ENCODE measurements around the gene GEN1. TPM values are rescaled to one million over a fixed set of nuclear protein-coding genes. Genes with fewer than 3 reads are reported as not detected.

GEN1 gene
- total RNA-seq, 4 donors from 2014 or later: 4.5 to 9.1 (median 5.9) TPM

DNA sequence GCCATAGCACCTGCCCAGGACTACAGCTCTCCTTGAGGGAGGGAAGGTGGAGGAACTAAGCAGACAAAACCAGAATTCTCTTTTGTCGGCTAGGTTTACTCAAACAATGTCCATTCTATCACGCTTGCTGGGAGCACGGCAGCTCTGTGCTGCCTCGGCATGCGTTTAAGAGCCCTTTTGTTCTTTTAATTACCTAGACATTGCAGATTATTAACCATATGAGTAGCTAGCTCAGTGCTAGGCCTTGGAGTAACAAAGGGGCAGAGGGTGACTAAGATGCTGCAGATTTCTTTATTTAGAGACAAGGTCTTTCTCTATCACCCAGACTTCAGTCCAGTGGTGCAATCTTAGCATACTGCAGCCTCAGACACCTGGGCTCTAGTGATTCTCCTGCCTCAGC lies 73.4 kb downstream of the GEN1 start:
- TF ChIP-seq, protein P1, sequence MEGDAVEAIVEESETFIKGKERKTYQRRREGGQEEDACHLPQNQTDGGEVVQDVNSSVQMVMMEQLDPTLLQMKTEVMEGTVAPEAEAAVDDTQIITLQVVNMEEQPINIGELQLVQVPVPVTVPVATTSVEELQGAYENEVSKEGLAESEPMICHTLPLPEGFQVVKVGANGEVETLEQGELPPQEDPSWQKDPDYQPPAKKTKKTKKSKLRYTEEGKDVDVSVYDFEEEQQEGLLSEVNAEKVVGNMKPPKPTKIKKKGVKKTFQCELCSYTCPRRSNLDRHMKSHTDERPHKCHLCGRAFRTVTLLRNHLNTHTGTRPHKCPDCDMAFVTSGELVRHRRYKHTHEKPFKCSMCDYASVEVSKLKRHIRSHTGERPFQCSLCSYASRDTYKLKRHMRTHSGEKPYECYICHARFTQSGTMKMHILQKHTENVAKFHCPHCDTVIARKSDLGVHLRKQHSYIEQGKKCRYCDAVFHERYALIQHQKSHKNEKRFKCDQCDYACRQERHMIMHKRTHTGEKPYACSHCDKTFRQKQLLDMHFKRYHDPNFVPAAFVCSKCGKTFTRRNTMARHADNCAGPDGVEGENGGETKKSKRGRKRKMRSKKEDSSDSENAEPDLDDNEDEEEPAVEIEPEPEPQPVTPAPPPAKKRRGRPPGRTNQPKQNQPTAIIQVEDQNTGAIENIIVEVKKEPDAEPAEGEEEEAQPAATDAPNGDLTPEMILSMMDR (IDR thresholded peaks at IDR 0.05; ENCODE audit: low read depth): no peak

DNA sequence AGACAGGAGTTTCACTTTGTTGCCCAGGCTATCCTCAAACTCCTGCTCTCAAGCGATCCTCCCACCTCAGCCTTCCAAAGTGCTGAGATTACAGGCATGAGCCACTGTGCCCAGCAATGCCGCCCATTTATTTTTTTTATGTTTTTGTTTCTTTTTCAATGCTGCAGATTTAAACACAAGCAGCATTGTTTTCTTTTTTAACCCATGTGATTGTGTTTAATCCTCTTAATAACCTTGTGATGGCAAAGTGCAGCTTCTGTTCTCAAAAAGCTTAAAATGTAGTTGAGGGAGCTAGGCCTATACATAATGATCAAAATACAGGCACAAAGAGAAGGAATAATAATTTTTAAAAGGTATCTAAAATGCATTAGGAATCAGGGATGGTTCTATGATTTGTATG lies 73.8 kb downstream of the GEN1 start:
- TF ChIP-seq, protein P1 (IDR thresholded peaks at IDR 0.05; ENCODE audit: low read depth): no peak

DNA sequence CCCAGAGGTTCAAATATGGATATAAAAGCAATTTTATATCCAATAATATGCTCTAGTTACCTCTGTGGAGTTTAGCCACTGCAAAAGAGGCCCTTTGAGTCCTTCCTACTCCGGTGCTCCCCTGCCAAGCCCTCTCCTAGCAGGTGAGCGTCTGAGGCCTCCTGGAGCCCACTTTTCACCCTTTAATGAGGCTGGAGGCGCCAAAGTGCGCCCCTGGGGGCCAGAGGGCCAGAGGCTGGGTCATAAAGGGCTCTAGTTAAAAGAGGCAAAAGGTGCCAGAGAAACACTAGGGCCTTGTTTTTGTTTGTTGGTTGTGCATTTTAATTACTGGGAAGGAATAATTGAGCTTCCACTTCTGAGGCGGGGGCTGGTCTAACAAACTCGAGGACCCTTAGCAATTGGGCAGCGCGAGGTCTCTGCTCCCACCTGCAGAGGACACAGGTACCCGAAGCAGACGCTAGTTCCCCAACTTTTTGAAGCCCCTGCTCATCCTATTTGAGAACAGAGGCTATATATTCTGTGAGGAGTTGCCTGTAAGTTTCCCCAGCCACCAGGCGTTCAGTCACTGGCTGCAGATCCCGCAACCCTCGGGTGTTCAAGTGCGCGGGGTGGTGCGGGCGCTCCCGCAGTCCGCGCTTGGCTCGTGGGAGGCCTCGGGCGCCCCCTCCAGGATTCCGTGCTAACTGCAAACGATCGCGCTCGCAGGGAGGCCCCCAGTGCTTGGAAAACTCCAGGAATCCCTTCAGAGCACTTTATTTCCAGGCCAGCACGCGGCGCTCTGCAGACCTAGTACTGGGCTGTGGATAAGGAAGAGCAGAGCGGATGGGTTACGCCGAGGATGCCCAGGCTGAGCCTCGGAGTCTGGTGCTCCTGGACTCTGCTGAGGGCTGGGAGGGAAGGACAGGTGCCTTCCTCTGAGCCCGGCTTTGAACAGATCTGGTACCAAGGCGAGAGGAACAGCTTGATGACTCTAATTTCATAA lies 76.4 kb downstream of the GEN1 start:
- TF ChIP-seq, protein P1 (IDR thresholded peaks at IDR 0.05; ENCODE audit: low read depth): no peak

DNA sequence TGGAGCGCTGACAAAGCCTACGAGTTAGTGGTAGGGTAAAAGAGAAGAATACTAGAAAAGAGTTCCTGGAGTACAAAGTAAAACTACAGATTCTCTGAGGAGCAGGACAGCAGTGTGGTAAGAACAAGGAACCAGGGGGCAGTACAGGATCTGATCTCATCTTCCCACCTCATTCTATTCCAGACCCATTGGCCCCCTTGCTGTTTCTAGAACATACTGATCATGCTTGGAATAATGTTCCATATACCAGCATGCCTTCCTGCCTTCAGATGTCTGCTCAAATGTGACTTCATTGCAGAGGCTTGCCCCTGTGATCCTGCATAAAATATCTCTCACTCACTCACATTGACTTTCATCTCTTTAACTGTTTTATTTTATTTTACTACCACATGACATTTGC lies 81.6 kb downstream of the GEN1 start:
- TF ChIP-seq, protein P1 (IDR thresholded peaks at IDR 0.05; ENCODE audit: low read depth): no peak

Other genes starting within 250 kb of the GEN1 start
- gene RAD51AP2, start 235.7 kb upstream of the GEN1 start, total RNA-seq: not detected
- gene VSNL1, start 213.4 kb upstream of the GEN1 start, total RNA-seq: not detected
- gene SMC6, start 328 bp upstream of the GEN1 start, total RNA-seq: 10 to 100 TPM; 12.8 to 26.6 (median 16.8) TPM
- gene MSGN1, start 62.3 kb downstream of the GEN1 start, total RNA-seq: not detected
- gene KCNS3, start 124.5 kb downstream of the GEN1 start, total RNA-seq: 1 to 10 TPM; 2.2 to 5.9 (median 4.6) TPM